IPS-20b (cell line): ENCODE measurements around the gene RPS6KA1.

ENCODE experiments used
- H3K27ac ChIP-seq: one replicate; pipeline ENCODE4 v1.5.1; 2013; ENCODE audit warnings: low read length
- H3K27me3 ChIP-seq: 2 replicates; pipeline ENCODE4 v1.6.1; 2013; ENCODE audit warnings: mild to moderate bottlenecking, low read length, inconsistent platforms; ENCODE audit not compliant: insufficient read depth
- H3K36me3 ChIP-seq: 2 replicates; pipeline ENCODE4 v1.6.1; 2013; ENCODE audit warnings: low read depth, mild to moderate bottlenecking, inconsistent platforms, low read length, moderate library complexity; ENCODE audit not compliant: insufficient read depth
- H3K4me1 ChIP-seq: 2 replicates; pipeline ENCODE4 v1.6.1; 2013; ENCODE audit warnings: mild to moderate bottlenecking, control low read depth, inconsistent platforms, low read length, moderate library complexity; ENCODE audit not compliant: insufficient read depth
- H3K4me3 ChIP-seq: 2 replicates; pipeline ENCODE4 v1.5.1; 2013; ENCODE audit warnings: mild to moderate bottlenecking, low read length, inconsistent platforms
- H3K9ac ChIP-seq: 2 replicates; pipeline ENCODE4 v1.6.1; 2013; ENCODE audit warnings: low read depth, mild to moderate bottlenecking, inconsistent platforms, low read length, moderate library complexity
- H3K9me3 ChIP-seq: 2 replicates; pipeline ENCODE4 v1.6.1; 2013; ENCODE audit warnings: mild to moderate bottlenecking, low read depth, low read length, inconsistent platforms; ENCODE audit not compliant: insufficient read depth

The RPS6KA1 gene

GRCh38 chr1:26533951-26534509, 4.5 kb downstream of the RPS6KA1 start:
- peaks cover 6% of the 10 kb centered on the region; the same call in 1 of the 2 replicates for H3K27me3 ChIP-seq
- H3K9ac ChIP-seq: no peak overlapping the region
- no peaks in the 10 kb centered on the region for H3K9me3 ChIP-seq
- no peak overlapping the region for H3K27ac ChIP-seq
- peaks cover 14% of the 10 kb centered on the region; the same call in 1 of the 2 replicates for H3K4me1 ChIP-seq
- no peak overlapping the region for H3K4me3 ChIP-seq
- H3K36me3 ChIP-seq: no peaks in the 10 kb centered on the region; the same call in 1 of the 2 replicates

- H3K9me3 ChIP-seq: no peaks in the 10 kb centered on the region
- no peak overlapping the region for H3K4me3 ChIP-seq
- no peak overlapping the region for H3K9ac ChIP-seq
- no peak overlapping the region for H3K27ac ChIP-seq
- peaks cover 14% of the 10 kb centered on the region; the same call in 1 of the 2 replicates for H3K4me1 ChIP-seq
- H3K36me3 ChIP-seq: no peaks in the 10 kb centered on the region; the same call in 1 of the 2 replicates
- peaks cover 6% of the 10 kb centered on the region; the same call in 1 of the 2 replicates for H3K27me3 ChIP-seq
Observed at GRCh38 chr1:26535201-26535600, 5.6 kb downstream of the RPS6KA1 start.

- H3K27me3 ChIP-seq: no peaks in the 10 kb centered on the region
- H3K27ac ChIP-seq: no peak overlapping the region
- no peaks in the 10 kb centered on the region for H3K9me3 ChIP-seq
- H3K4me1 ChIP-seq: peaks cover 10% of the 10 kb centered on the region; the same call in 1 of the 2 replicates
- H3K9ac ChIP-seq: no peak overlapping the region
- no peak overlapping the region for H3K4me3 ChIP-seq
- H3K36me3 ChIP-seq: no peaks in the 10 kb centered on the region; the same call in 1 of the 2 replicates
Observed at GRCh38 chr1:26536081-26536480, 6.5 kb downstream of the RPS6KA1 start.

- Histone ChIP-seq H3K9me3 (no peaks in the 10 kb centered on the region), H3K27ac (no peak overlapping the region), H3K4me3 (no peak overlapping the region), H3K9ac (no peak overlapping the region), H3K27me3 (no peaks in the 10 kb centered on the region), H3K4me1 (peaks cover 8% of the 10 kb centered on the region; the same call in 1 of the 2 replicates), H3K36me3 (no peaks in the 10 kb centered on the region; the same call in 1 of the 2 replicates)
Observed at GRCh38 chr1:26536521-26536920, 7.0 kb downstream of the RPS6KA1 start.

- peaks cover 2% of the 10 kb centered on the region; the same call in 1 of the 2 replicates for H3K4me1 ChIP-seq
Observed at GRCh38 chr1:26537951-26538352, 8.4 kb downstream of the RPS6KA1 start.

GRCh38 chr1:26538480-26539412, 9.2 kb downstream of the RPS6KA1 start:
- no peak overlapping the region for H3K4me3 ChIP-seq
- H3K36me3 ChIP-seq: no peaks in the 10 kb centered on the region; the same call in 1 of the 2 replicates
- no peak overlapping the region for H3K9ac ChIP-seq
- H3K4me1 ChIP-seq: peaks cover 2% of the 10 kb centered on the region; the same call in 1 of the 2 replicates
- H3K27ac ChIP-seq: no peak overlapping the region
- H3K9me3 ChIP-seq: no peaks in the 10 kb centered on the region
- no peaks in the 10 kb centered on the region for H3K27me3 ChIP-seq

More at GRCh38 chr1:26537951-26538352, 8.4 kb downstream of the RPS6KA1 start:
- Histone ChIP-seq H3K9me3 (no peaks in the 10 kb centered on the region), H3K4me3 (no peak overlapping the region), H3K27me3 (no peaks in the 10 kb centered on the region), H3K36me3 (no peaks in the 10 kb centered on the region; the same call in 1 of the 2 replicates), H3K9ac (no peak overlapping the region), H3K27ac (no peak overlapping the region)

- H3K4me3 ChIP-seq: no peak overlapping the region
- peaks cover 2% of the 10 kb centered on the region; the same call in 1 of the 2 replicates for H3K4me1 ChIP-seq
- no peak overlapping the region for H3K9ac ChIP-seq
- no peak overlapping the region for H3K27ac ChIP-seq
- H3K27me3 ChIP-seq: no peaks in the 10 kb centered on the region
- H3K9me3 ChIP-seq: no peaks in the 10 kb centered on the region
- no peaks in the 10 kb centered on the region; the same call in 1 of the 2 replicates for H3K36me3 ChIP-seq
Observed at GRCh38 chr1:26539722-26540121, 10.2 kb downstream of the RPS6KA1 start.

- H3K4me3 ChIP-seq: no peak overlapping the region
- H3K9me3 ChIP-seq: no peaks in the 10 kb centered on the region
- no peaks in the 10 kb centered on the region for H3K27me3 ChIP-seq
- no peak overlapping the region for H3K9ac ChIP-seq
- peaks cover 2% of the 10 kb centered on the region; the same call in 1 of the 2 replicates for H3K4me1 ChIP-seq
- no peak overlapping the region for H3K27ac ChIP-seq
- H3K36me3 ChIP-seq: no peaks in the 10 kb centered on the region; the same call in 1 of the 2 replicates
Observed at GRCh38 chr1:26540351-26540750, 10.8 kb downstream of the RPS6KA1 start.

GRCh38 chr1:26541431-26541815, 11.9 kb downstream of the RPS6KA1 start:
- Histone ChIP-seq H3K9me3 (no peaks in the 10 kb centered on the region), H3K27me3 (no peaks in the 10 kb centered on the region), H3K36me3 (peaks cover 5% of the 10 kb centered on the region; the same call in 1 of the 2 replicates), H3K4me1 (peaks cover 2% of the 10 kb centered on the region; the same call in 1 of the 2 replicates), H3K27ac (no peak overlapping the region), H3K9ac (0 out of 2 replicates have a peak overlapping the region, but pooled peaks have one; percentile 3), H3K4me3 (no peak overlapping the region)

- Histone ChIP-seq H3K27me3 (no peaks in the 10 kb centered on the region), H3K27ac (no peak overlapping the region), H3K4me3 (no peak overlapping the region), H3K4me1 (peaks cover 2% of the 10 kb centered on the region; the same call in 1 of the 2 replicates), H3K9ac (peak overlapping the region; percentile 47; the same call in 1 of the 2 replicates), H3K36me3 (peaks cover 11% of the 10 kb centered on the region; the same call in 1 of the 2 replicates), H3K9me3 (no peaks in the 10 kb centered on the region)
Observed at GRCh38 chr1:26541816-26542711, 12.5 kb downstream of the RPS6KA1 start.
